ENCODE data around the gene ASTL.

DNA sequence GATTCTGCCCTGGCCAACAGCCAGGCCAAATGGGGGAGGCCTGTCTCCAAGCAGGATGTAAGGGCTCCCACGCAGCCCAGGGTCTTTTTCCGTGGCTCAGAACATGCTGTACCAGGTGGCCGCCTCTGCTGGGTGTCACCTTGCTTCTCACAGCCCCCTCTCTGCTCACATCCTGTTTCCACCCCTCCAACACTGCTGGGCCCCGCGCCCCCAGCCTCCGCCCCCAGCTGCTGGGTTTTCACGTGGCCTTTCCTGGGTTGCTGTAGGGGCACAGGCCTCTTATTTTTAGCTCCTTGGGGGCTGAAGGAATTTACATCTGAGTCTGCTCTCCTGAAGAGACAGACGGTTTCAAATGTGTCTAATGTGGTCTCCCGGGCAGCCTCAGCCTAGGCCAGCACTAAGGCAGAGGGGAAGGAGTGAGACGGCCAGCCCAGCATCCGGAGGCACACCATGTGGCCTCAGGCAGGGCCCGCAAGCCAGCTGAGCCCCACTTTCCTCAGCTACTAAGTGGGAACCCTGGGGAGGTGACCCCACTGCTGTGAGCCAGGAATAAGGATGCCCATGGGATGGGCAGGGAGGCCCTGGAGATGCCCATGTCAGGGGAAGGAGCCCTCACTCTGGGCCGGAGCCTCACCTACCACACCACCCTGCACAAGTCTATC is 25.6 kb upstream of the ASTL start:
- TF ChIP-seq, protein P1, sequence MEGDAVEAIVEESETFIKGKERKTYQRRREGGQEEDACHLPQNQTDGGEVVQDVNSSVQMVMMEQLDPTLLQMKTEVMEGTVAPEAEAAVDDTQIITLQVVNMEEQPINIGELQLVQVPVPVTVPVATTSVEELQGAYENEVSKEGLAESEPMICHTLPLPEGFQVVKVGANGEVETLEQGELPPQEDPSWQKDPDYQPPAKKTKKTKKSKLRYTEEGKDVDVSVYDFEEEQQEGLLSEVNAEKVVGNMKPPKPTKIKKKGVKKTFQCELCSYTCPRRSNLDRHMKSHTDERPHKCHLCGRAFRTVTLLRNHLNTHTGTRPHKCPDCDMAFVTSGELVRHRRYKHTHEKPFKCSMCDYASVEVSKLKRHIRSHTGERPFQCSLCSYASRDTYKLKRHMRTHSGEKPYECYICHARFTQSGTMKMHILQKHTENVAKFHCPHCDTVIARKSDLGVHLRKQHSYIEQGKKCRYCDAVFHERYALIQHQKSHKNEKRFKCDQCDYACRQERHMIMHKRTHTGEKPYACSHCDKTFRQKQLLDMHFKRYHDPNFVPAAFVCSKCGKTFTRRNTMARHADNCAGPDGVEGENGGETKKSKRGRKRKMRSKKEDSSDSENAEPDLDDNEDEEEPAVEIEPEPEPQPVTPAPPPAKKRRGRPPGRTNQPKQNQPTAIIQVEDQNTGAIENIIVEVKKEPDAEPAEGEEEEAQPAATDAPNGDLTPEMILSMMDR (conservative IDR thresholded peaks at IDR 0.05 in 1 of 2, IDR thresholded peaks at IDR 0.05 in 1 of 2; ENCODE audit: extremely low read depth in 1 of 2, insufficient read depth in 1 of 2, low read depth in 1 of 2, low read length in 2 of 2) = no peak
- TF ChIP-seq EZH2 (IDR thresholded peaks at IDR 0.05; ENCODE audit: borderline replicate concordance, low read length) = no peak

All from mammary epithelial cell (primary cell).